Stomach (tissue), 9 donors: ENCODE results near the gene OXCT1. TPM values are rescaled to one million over a fixed set of nuclear protein-coding genes. Genes with fewer than 3 reads are reported as not detected.

Source experiments
- DNase-seq, 2 donors: peaks; one replicate each; pipeline versions ENCODE4 v3.0.0 to v3.0.0-alpha.2; 2013 to 2019
- H3K27ac ChIP-seq, 5 donors: fragments of 200-600 bp in 4 of 5; sonication (generic) in 4 of 5; one replicate each; pipeline ENCODE4 v1.5.1; 2013 to 2019; ENCODE audit warnings: mild to moderate bottlenecking in 1 of 5, moderate library complexity in 1 of 5
- H3K27me3 ChIP-seq, 3 donors: fragments of 200-600 bp; sonication (generic); one replicate each; pipeline ENCODE4 v1.5.1; 2017 to 2019; ENCODE audit warnings: mixed run types in 1 of 3
- H3K36me3 ChIP-seq, 4 donors: fragments of 200-600 bp; sonication (generic); 1 replicate in 3 of 4; 2 replicates in 1 of 4; pipeline ENCODE4 v1.5.1; 2016 to 2019
- H3K4me1 ChIP-seq, 4 donors: fragments of 200-600 bp; sonication (generic); one replicate each; pipeline ENCODE4 v1.5.1; 2016 to 2019
- H3K4me3 ChIP-seq, 4 donors: fragments of 200-600 bp; sonication (generic) in 3 of 4; one replicate each; pipeline ENCODE4 v1.5.1; 2016 to 2019; ENCODE audit warnings: mild to moderate bottlenecking in 1 of 4
- H3K9me3 ChIP-seq, 4 donors: fragments of 200-600 bp; sonication (generic); one replicate each; pipeline ENCODE4 v1.5.1; 2016 to 2019
- CTCF ChIP-seq, 7 experiments: fragments of 450-650 bp in 4 of 7; fragments of 200-600 bp in 3 of 7; sonication (generic) in 3 of 7; IDR thresholded peaks; one replicate each; pipeline ENCODE4 v1.5.1; 2016 to 2019; ENCODE audit warnings: antibody characterized with exemption in 7 of 7, control low read depth in 2 of 7, mild to moderate bottlenecking in 1 of 7
- EP300 ChIP-seq: sonication (generic); formaldehyde crosslinking; IDR thresholded peaks from one replicate; pipeline ENCODE4 v1.6.1; 2017; ENCODE audit warnings: antibody characterized with exemption
- POLR2A ChIP-seq, 4 donors: fragments of 450-650 bp; IDR thresholded peaks; one replicate each; pipeline ENCODE4 v1.6.1; 2016; ENCODE audit warnings: antibody characterized with exemption in 4 of 4, control low read depth in 2 of 4, mild to moderate bottlenecking in 1 of 4, moderate library complexity in 1 of 4
- POLR2AphosphoS5 ChIP-seq, 3 donors: sonication (generic); formaldehyde crosslinking; IDR thresholded peaks; one replicate each; pipeline ENCODE4 v1.6.1; 2016; ENCODE audit warnings: antibody characterized with exemption in 3 of 3
- WGBS, 5 donors: extraction: QIAGEN DNeasy Blood & Tissue Kit in 3 of 5; methylation state at CpG; one replicate each; pipeline versions ENCODE4 v1.1.5 to v1.1.7; 2013 to 2018; 5-methylcytosine and 5-hydroxymethylcytosine counted together
- intact Hi-C: fragments of 100-400 bp; cut with DNase I; formaldehyde crosslinking; loops from one replicate; pipeline ENCODE4 v1.15.1; 2023; ENCODE audit warnings: low total_unique reads
- polyA plus RNA-seq, 3 donors: library from polyadenylated mRNA; stranded (reverse); fragments of 200-250 nt; gene quantifications; one replicate each; pipeline ENCODE4 v1.2.3, GENCODE V29; 2013
- total RNA-seq, 5 donors: library from RNA; depleted of rRNA; stranded (reverse); fragments of >200 nt; gene quantifications; one replicate each; pipeline versions ENCODE4 v1.1.0 to v1.2.3, GENCODE V29; 2014 to 2016
- donor health status: healthy with polysubstance abuse.
- donor health status: Bipolar disorder and iron deficiency.
- donor health status: healthy.

OXCT1 gene
- total and polyA plus RNA-seq, 8 donors: 4.1 to 33.3 (median 14.8) TPM

GRCh38 chr5:41863871-41864486 is 6.2 kb downstream of the OXCT1 start:
- Histone ChIP-seq H3K4me1 (peaks cover 0 to 26% (median 8%) of the 10 kb centered on the region in 4 donors), H3K36me3 (peaks cover 0 to 33% (median 30%) of the 10 kb centered on the region in 4 donors), H3K4me3 (no peak overlapping the region), H3K27ac (no peak overlapping the region), H3K9me3 (no peaks in the 10 kb centered on the region), H3K27me3 (no peaks in the 10 kb centered on the region)
- no peak for DNase-seq
- intact Hi-C loops: no loop called here
- TF ChIP-seq EP300 (no peak), POLR2AphosphoS5 (IDR thresholded peaks at IDR 0.05) (no peak), CTCF (IDR thresholded peaks at IDR 0.05) (no peak), POLR2A (IDR thresholded peaks at IDR 0.05) (no peak)

DNA sequence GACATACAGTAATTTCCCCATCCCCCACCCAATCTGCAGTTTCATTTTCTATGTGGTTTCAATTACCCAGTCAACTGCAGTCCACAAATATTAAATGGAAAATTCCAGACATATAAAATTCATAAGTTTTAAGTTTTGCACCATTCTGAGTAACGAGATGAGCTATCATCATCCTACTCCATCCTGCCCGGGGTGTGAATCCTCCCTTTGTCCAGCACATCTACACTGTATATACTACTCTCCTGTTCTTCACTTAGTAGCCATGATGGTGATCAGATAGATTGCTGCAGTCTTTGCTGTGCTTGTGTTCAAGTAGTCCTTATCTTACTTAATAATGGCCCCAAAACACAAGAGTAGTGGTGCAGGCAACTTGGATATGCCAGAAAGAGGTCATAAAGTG is 11.3 kb downstream of the OXCT1 start:
- Histone ChIP-seq H3K27me3 (no peaks in the 10 kb centered on the region), H3K4me3 (no peak overlapping the region), H3K9me3 (no peaks in the 10 kb centered on the region), H3K36me3 (peaks cover 3 to 65% (median 53%) of the 10 kb centered on the region in 4 donors), H3K4me1 (peaks cover 0 to 6% (median 0%) of the 10 kb centered on the region in 4 donors), H3K27ac (no peak overlapping the region)
- TF ChIP-seq EP300 (no peak), POLR2A (IDR thresholded peaks at IDR 0.05) (no peak), CTCF (IDR thresholded peaks at IDR 0.05) (no peak), POLR2AphosphoS5 (IDR thresholded peaks at IDR 0.05) (no peak)
- DNase-seq: no peak
- 82 to 98% (median 87%) methylated on average over 2 of the region's 2 CpGs for WGBS, 5 donors
- intact Hi-C loops: loop anchor here (5.0 to 10.0 kb wide), 3 partner anchors 76 to 906 kb away; no protein-coding TSS in a partner anchor

DNA sequence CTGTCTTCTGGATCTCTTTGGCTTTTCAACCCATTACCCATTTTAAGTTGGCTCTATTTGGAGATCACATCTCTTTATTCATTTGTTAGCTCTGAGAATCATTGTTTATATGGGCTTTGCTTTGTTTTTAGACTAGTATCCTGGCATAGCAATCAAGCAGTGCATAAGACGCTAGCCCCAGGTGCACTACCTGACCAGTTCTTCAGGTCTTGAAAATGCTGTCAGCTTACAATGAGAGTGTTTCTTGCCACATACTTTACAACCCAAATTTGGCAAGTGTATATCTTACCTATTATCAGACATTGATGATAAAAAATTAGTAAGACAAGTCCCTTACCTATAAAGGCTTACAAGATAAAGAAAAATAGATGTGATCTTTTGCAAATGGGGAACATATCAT is 12.2 kb downstream of the OXCT1 start:
- no peaks in the 10 kb centered on the region for H3K9me3 ChIP-seq
- peaks cover 7 to 74% (median 62%) of the 10 kb centered on the region in 4 donors for H3K36me3 ChIP-seq
- H3K4me1 ChIP-seq: peaks cover 0 to 6% (median 0%) of the 10 kb centered on the region in 4 donors
- no peak overlapping the region for H3K27ac ChIP-seq
- intact Hi-C loops: loop anchor here (5.0 to 10.0 kb wide), 3 partner anchors 77 to 907 kb away; no protein-coding TSS in a partner anchor
- TF ChIP-seq CTCF (IDR thresholded peaks at IDR 0.05) (no peak), POLR2AphosphoS5 (IDR thresholded peaks at IDR 0.05) (no peak), POLR2A (IDR thresholded peaks at IDR 0.05) (no peak), EP300 (no peak)
- DNase-seq: no peak
- 53 to 79% (median 54%) methylated on average over 1 of the region's 1 CpG for WGBS, 5 donors
- H3K27me3 ChIP-seq: no peaks in the 10 kb centered on the region
- H3K4me3 ChIP-seq: no peak overlapping the region

DNA sequence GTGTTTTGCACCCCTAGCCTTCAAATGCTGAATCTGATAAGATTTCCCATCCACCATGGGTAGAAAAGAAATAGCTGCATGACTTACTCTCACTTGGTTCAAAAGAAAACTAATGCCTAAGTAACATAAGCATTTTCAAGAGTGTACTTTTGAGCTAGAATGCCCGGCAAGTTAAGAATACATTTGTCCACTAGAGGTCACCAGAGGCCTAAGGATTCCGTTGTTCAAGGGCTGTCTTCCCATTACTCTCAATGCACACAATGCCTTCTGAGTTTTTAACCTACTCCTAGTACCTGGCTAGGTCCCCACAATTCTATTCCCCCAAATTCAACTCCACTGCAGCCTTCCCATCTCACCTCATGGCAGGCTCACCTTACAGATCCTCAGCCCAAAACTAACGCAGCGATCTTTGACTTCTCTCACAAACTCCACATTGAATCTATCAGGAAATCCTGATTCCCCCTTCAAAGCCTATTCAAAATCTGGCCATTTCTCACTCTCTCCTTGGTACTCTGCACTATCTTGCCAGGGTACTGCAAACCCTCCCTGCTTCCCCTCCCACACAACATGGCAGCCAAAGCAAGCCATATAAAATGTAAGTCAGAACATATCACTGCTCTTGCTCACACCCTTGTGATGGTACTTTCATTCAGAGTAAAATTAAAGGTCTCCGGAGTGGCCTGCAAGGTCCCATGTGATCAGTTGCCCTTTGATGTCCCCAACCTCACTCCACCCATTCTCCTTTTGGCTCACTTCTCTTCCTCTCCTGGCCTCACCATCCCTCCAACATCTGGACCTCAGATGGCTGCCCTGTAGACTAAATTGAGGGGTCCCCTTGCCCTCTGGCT is 13.4 kb downstream of the OXCT1 start:
- 43 to 50% (median 48%) methylated on average over 5 of the region's 5 CpGs for WGBS, 5 donors
- TF ChIP-seq EP300 (no peak), POLR2A (IDR thresholded peaks at IDR 0.05) (no peak), CTCF (IDR thresholded peaks at IDR 0.05) (peak in 5 of 7 experiments; percentile 40 to 76 (median 69)), POLR2AphosphoS5 (IDR thresholded peaks at IDR 0.05) (peak in 1 of 3 donors; percentile 18)
- Histone ChIP-seq H3K27me3 (no peaks in the 10 kb centered on the region), H3K9me3 (no peaks in the 10 kb centered on the region), H3K4me1 (peaks cover 0 to 6% (median 0%) of the 10 kb centered on the region in 4 donors), H3K36me3 (peaks cover 17 to 78% (median 68%) of the 10 kb centered on the region in 4 donors), H3K27ac (no peak overlapping the region), H3K4me3 (no peak overlapping the region)
- intact Hi-C loops: loop anchor here (5.0 to 10.0 kb wide), 3 partner anchors 78 to 908 kb away; no protein-coding TSS in a partner anchor
- peak in 1 of 2 donors; percentile 90 for DNase-seq
